ENCODE measurements around the gene LAMC3.
A peak's percentile ranks its signal among the peaks of the same experiment; 100 is the strongest.

Gene LAMC3

DNA sequence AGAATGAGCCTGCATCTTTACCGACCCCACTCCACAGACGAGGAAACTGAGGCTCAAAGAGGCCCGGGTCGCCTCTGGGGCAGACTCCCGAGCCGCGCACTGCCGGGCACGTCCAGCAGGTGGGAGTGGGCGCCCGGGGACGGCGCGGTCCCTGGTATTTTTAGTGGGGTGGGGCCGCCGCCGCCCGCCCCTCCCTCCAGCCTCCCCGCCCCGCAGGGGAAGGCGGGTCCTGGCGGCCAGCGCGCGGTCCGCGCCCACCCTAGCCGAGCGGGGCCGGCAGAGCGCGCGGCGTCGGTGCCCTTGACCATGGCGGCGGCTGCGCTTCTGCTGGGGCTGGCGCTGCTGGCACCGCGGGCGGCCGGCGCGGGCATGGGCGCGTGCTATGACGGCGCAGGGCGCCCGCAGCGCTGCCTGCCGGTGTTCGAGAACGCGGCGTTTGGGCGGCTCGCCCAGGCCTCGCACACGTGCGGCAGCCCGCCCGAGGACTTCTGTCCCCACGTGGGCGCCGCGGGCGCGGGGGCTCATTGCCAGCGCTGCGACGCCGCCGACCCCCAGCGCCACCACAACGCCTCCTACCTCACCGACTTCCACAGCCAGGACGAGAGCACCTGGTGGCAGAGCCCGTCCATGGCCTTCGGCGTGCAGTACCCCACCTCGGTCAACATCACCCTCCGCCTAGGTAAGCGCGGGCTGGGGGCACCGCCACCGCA lies at the start of gene LAMC3:
Gene LAMC3, plus strand, starts transcription at position 266 of the 710 bp plus-strand sequence. Its CDS starts 41 bp downstream, at position 307.
- Histone ChIP-seq H3K4me3 (ENCODE audit: low read depth, low read length) (no peak within 1 kb of the TSS), H3K27me3 (replicated peaks) (peaks cover 78% of the 10 kb centered on the region), H3K27ac (peak within 1 kb of the TSS; percentile 7), H3K36me3 (replicated peaks) (no peaks in the 10 kb centered on the region)
- TF ChIP-seq, protein P1, sequence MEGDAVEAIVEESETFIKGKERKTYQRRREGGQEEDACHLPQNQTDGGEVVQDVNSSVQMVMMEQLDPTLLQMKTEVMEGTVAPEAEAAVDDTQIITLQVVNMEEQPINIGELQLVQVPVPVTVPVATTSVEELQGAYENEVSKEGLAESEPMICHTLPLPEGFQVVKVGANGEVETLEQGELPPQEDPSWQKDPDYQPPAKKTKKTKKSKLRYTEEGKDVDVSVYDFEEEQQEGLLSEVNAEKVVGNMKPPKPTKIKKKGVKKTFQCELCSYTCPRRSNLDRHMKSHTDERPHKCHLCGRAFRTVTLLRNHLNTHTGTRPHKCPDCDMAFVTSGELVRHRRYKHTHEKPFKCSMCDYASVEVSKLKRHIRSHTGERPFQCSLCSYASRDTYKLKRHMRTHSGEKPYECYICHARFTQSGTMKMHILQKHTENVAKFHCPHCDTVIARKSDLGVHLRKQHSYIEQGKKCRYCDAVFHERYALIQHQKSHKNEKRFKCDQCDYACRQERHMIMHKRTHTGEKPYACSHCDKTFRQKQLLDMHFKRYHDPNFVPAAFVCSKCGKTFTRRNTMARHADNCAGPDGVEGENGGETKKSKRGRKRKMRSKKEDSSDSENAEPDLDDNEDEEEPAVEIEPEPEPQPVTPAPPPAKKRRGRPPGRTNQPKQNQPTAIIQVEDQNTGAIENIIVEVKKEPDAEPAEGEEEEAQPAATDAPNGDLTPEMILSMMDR (IDR thresholded peaks at IDR 0.05; ENCODE audit: low read depth, low read length, missing control alignments): peak; percentile 45
- in situ Hi-C loops (cut with HindIII; ENCODE audit: low pct_ligation_motif_present, low sequenced_read_pairs): no loop called here
- DNase-seq: no peak

DNA sequence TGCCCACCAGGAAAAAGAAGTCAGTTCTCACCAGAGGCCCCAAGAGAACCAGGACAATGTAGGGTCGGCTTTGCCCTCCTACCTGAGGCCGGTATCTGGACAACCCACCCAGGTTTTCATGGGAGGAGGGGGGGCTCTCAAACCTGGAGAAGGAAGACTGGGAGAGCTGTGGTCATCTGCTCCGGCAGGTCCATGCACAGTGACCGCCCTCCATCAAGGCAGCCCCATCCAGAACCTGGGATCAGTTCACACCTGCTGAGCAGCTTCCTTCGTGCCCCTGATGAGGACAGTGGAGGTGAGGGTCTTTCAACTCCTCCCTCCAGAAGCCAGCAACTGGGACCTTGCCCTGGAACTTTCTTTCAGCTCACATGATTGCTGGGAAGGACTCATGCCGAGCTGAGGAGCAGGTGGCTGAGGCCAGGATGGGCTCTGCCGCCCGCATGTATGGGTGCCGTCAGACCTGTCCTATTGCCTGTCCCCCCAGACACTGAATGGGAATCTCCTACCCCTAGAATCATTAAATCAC lies 49.1 kb upstream of the LAMC3 start:
- H3K27ac ChIP-seq: no peak overlapping the region
- DNase-seq: no peak
- H3K36me3 ChIP-seq (replicated peaks): no peaks in the 10 kb centered on the region
- TF ChIP-seq, protein P1 (IDR thresholded peaks at IDR 0.05; ENCODE audit: low read depth, low read length, missing control alignments): no peak
- in situ Hi-C loops (cut with HindIII; ENCODE audit: low pct_ligation_motif_present, low sequenced_read_pairs): no loop called here
- no peak overlapping the region for H3K4me3 ChIP-seq (ENCODE audit: low read depth, low read length)
- peaks cover 35% of the 10 kb centered on the region for H3K27me3 ChIP-seq (replicated peaks)

GRCh38 chr9:130960522-130961378 lies 48.2 kb upstream of the LAMC3 start:
- no peaks in the 10 kb centered on the region for H3K36me3 ChIP-seq (replicated peaks)
- no peak for DNase-seq
- in situ Hi-C loops (cut with HindIII; ENCODE audit: low pct_ligation_motif_present, low sequenced_read_pairs): no loop called here
- TF ChIP-seq, protein P1 (IDR thresholded peaks at IDR 0.05; ENCODE audit: low read depth, low read length, missing control alignments): no peak
- H3K27ac ChIP-seq: no peak overlapping the region
- peaks cover 34% of the 10 kb centered on the region for H3K27me3 ChIP-seq (replicated peaks)
- H3K4me3 ChIP-seq (ENCODE audit: low read depth, low read length): no peak overlapping the region

GRCh38 chr9:130961511-130962300 lies 47.3 kb upstream of the LAMC3 start:
- in situ Hi-C loops (cut with HindIII; ENCODE audit: low pct_ligation_motif_present, low sequenced_read_pairs): no loop called here
- TF ChIP-seq, protein P1 (IDR thresholded peaks at IDR 0.05; ENCODE audit: low read depth, low read length, missing control alignments): no peak
- Histone ChIP-seq H3K4me3 (ENCODE audit: low read depth, low read length) (no peak overlapping the region), H3K36me3 (replicated peaks) (no peaks in the 10 kb centered on the region), H3K27ac (no peak overlapping the region), H3K27me3 (replicated peaks) (peaks cover 28% of the 10 kb centered on the region)
- DNase-seq: no peak

GRCh38 chr9:130962418-130963316 lies 46.3 kb upstream of the LAMC3 start:
- peak; percentile 92 for DNase-seq
- in situ Hi-C loops (cut with HindIII; ENCODE audit: low pct_ligation_motif_present, low sequenced_read_pairs): no loop called here
- no peak overlapping the region for H3K4me3 ChIP-seq (ENCODE audit: low read depth, low read length)
- TF ChIP-seq, protein P1 (IDR thresholded peaks at IDR 0.05; ENCODE audit: low read depth, low read length, missing control alignments): no peak
- peak overlapping the region; percentile 19 for H3K27ac ChIP-seq
- H3K27me3 ChIP-seq (replicated peaks): peaks cover 29% of the 10 kb centered on the region
- H3K36me3 ChIP-seq (replicated peaks): no peaks in the 10 kb centered on the region

Data from brain microvascular endothelial cell (primary cell).